Mammary epithelial cell (primary cell): ENCODE results near the gene CRISP1.

ENCODE experiments used
- CTCF ChIP-seq, 2 donors: IDR thresholded peaks in 1 of 2; conservative IDR thresholded peaks in 1 of 2; 2 replicates each; pipeline ENCODE4 v1.5.1; 2011 to 2012; ENCODE audit warnings: inconsistent platforms in 2 of 2, low read length in 2 of 2, mild to moderate bottlenecking in 2 of 2, control low read depth in 1 of 2, low read depth in 1 of 2; ENCODE audit not compliant: insufficient read depth in 1 of 2; ENCODE audit errors: extremely low read depth in 1 of 2
- EZH2 ChIP-seq: IDR thresholded peaks from 2 replicates; pipeline ENCODE4 v1.6.1; 2012; ENCODE audit warnings: low read length, inconsistent platforms, borderline replicate concordance

GRCh38 chr6:49890988-49891387 is 24.7 kb upstream of the CRISP1 start:
- no peak for TF ChIP-seq CTCF (conservative IDR thresholded peaks at IDR 0.05 in 1 of 2, IDR thresholded peaks at IDR 0.05 in 1 of 2; ENCODE audit: extremely low read depth in 1 of 2, insufficient read depth in 1 of 2, low read depth in 1 of 2, low read length in 2 of 2)
- no peak for TF ChIP-seq EZH2
